HAP-1 (cell line): ENCODE results near the gene HBD.

ENCODE experiments used
- DNase-seq, 2 experiments: peaks; one replicate each; pipeline ENCODE4 v3.0.0-alpha.2; 2016 to 2020; ENCODE audit warnings: low spot score in 2 of 2
- H3K27me3 ChIP-seq: fragments of 250-450 bp; sonication (Bioruptor Pico); 2 replicates; pipeline ENCODE4 v1.5.1; 2020; ENCODE audit warnings: low read depth, mild to moderate bottlenecking, moderate library complexity
- H3K36me3 ChIP-seq: fragments of 250-450 bp; sonication (Bioruptor Pico); replicated peaks from 2 replicates; pipeline ENCODE4 v1.5.1; 2020; ENCODE audit warnings: mild to moderate bottlenecking
- H3K4me1 ChIP-seq: fragments of 250-450 bp; sonication (Bioruptor Pico); 2 replicates; pipeline ENCODE4 v1.5.1; 2020; ENCODE audit warnings: mild to moderate bottlenecking
- H3K4me3 ChIP-seq: fragments of 250-450 bp; sonication (Bioruptor Pico); 2 replicates; pipeline ENCODE4 v1.5.1; 2020; ENCODE audit warnings: mild to moderate bottlenecking, moderate library complexity
- H3K9me3 ChIP-seq: fragments of 250-450 bp; sonication (Bioruptor Pico); 2 replicates; pipeline ENCODE4 v1.5.1; 2020; ENCODE audit warnings: mild to moderate bottlenecking, moderate library complexity
- in situ Hi-C: fragments of 300-500 bp; cut with MboI; formaldehyde crosslinking; loops from 3 replicates; pipeline ENCODE4 v1.14.3; 2020; ENCODE audit warnings: low sequenced_read_pairs, inconsistent platforms, mixed read lengths

HBD gene

GRCh38 chr11:5234381-5234834 lies at the start of gene HBD:
TSS of gene HBD (minus strand) at chr11:5234483. CDS start at chr11:5234433, 50 bp downstream.
- DNase-seq = no peak
- H3K4me3 ChIP-seq = no peak within 1 kb of the TSS
- no peaks in the 10 kb centered on the region for H3K36me3 ChIP-seq
- H3K9me3 ChIP-seq = no peaks in the 10 kb centered on the region
- no peaks in the 10 kb centered on the region for H3K27me3 ChIP-seq
- in situ Hi-C loops = no loop called here
- H3K4me1 ChIP-seq = no peaks in the 10 kb centered on the region

DNA sequence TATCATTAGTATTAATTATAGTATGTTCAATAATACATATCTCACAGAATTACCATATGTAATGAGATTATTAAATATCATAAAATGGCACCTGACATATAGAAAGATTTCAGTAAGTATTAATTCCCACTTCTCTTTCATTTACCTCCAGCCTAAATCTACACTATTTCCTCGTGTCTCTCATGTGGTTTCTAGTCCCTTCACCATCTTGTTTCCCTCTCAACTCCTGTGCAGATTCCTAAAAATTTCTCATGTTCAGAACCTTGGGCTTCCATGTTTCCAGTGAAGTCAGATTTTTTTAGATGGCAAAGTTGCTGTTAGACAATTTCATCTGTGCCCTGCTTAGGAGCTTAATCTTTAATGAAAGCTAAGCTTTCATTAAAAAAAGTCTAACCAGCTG lies 49.6 kb upstream of the HBD start:
- DNase-seq = no peak
- Histone ChIP-seq H3K9me3 (no peaks in the 10 kb centered on the region), H3K27me3 (no peaks in the 10 kb centered on the region), H3K36me3 (no peaks in the 10 kb centered on the region), H3K4me3 (no peak overlapping the region), H3K4me1 (no peaks in the 10 kb centered on the region)
- in situ Hi-C loops = no loop called here

GRCh38 chr11:5283086-5283485 lies 48.8 kb upstream of the HBD start:
- no peak overlapping the region for H3K4me3 ChIP-seq
- H3K36me3 ChIP-seq = no peaks in the 10 kb centered on the region
- in situ Hi-C loops = no loop called here
- no peak for DNase-seq
- no peaks in the 10 kb centered on the region for H3K27me3 ChIP-seq
- no peaks in the 10 kb centered on the region for H3K4me1 ChIP-seq
- no peaks in the 10 kb centered on the region for H3K9me3 ChIP-seq

- Histone ChIP-seq H3K36me3 (no peaks in the 10 kb centered on the region), H3K27me3 (no peaks in the 10 kb centered on the region), H3K9me3 (no peaks in the 10 kb centered on the region), H3K4me3 (no peak overlapping the region), H3K4me1 (no peaks in the 10 kb centered on the region)
- in situ Hi-C loops = no loop called here
- no peak for DNase-seq
Observed at GRCh38 chr11:5282628-5283027, 48.3 kb upstream of the HBD start.

DNA sequence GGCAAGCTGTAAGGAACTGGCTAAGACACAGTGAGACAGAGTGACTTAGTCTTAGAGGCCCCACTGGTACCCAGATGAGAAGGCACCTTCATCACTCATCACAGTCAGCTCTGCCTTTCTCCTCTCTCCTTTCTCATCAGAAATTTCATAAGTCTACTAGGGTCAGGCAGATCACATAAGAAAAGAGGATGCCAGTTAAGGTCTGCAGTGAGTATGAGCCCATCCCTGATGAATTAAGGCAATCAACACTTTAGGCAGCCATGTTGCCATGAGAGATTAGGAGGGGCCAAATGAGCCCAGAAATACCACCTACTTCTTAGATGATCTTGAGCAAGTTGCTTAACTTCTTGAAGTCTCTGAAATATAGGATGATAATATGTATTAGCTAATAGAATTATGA lies 47.3 kb upstream of the HBD start:
- Histone ChIP-seq H3K36me3 (no peaks in the 10 kb centered on the region), H3K9me3 (no peaks in the 10 kb centered on the region), H3K4me1 (no peaks in the 10 kb centered on the region), H3K27me3 (no peaks in the 10 kb centered on the region), H3K4me3 (no peak overlapping the region)
- in situ Hi-C loops = no loop called here
- DNase-seq = no peak

- Histone ChIP-seq H3K4me3 (no peak overlapping the region), H3K4me1 (no peaks in the 10 kb centered on the region), H3K36me3 (no peaks in the 10 kb centered on the region), H3K9me3 (no peaks in the 10 kb centered on the region), H3K27me3 (no peaks in the 10 kb centered on the region)
- in situ Hi-C loops = no loop called here
- peak in 1 of 2 experiments; percentile 7 for DNase-seq
Observed at GRCh38 chr11:5280582-5281102, 46.4 kb upstream of the HBD start.

DNA sequence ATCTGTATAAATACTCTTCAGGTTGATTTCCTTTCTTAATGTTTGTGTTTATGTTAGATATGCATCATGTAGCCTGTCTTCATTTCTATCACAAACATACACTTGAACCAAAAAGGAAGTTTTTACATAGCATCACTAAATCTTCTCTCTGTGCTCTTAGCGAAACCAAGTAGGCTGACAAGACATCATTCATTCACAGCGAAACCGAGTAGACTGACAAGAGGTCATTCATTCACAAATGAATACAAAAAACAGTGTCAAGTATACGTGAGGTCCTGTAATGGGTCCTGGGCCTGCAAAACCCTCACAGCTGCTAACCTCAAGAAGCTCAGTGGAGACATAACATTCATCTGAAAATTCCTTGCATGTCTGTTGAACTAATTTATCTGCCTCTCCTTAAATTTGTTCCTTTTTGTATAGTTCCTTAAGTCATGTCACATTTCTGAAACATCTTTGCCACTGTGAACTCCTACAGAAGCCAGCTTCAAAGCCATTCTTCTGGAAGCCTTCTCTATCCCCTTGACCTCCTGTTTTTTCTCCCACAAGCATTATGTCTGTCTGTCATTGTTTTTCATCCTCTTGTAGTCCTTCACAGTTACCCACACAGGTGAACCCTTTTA lies 45.3 kb upstream of the HBD start:
- no peaks in the 10 kb centered on the region for H3K9me3 ChIP-seq
- H3K4me3 ChIP-seq = no peak overlapping the region
- H3K27me3 ChIP-seq = no peaks in the 10 kb centered on the region
- no peak for DNase-seq
- no peaks in the 10 kb centered on the region for H3K36me3 ChIP-seq
- in situ Hi-C loops = no loop called here
- no peaks in the 10 kb centered on the region for H3K4me1 ChIP-seq

DNA sequence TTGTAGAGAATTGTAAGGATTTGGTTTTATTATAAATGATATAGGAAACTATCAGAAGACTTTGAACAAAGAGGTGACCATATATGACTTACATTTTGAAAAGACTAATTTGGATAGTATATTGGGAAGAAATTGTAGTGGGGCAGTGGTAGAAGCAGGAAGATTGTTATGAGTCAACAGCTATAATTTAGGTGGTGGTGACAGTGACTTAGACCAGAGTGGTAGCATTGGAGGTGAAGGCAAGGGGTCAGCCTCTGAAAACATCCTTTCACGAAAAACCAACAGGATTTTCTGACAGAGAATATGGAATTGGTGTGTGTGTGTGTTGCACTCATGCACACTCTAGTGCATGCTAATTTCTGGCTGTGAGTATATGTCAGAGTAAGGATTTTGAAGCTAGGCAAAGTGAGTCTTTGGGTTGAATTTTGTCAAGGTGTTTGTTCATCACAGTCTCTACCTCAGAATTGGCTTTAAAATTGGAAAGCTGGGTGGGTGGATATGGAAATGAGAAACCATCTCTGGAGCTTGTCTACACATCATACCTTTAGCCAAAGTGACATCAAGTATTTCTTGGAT lies 43.6 kb upstream of the HBD start:
- H3K9me3 ChIP-seq = no peaks in the 10 kb centered on the region
- H3K27me3 ChIP-seq = no peaks in the 10 kb centered on the region
- in situ Hi-C loops = no loop called here
- H3K4me1 ChIP-seq = no peaks in the 10 kb centered on the region
- DNase-seq = no peak
- no peaks in the 10 kb centered on the region for H3K36me3 ChIP-seq
- H3K4me3 ChIP-seq = no peak overlapping the region

- no peak for DNase-seq
- no peaks in the 10 kb centered on the region for H3K36me3 ChIP-seq
- in situ Hi-C loops = no loop called here
- no peaks in the 10 kb centered on the region for H3K4me1 ChIP-seq
- H3K27me3 ChIP-seq = no peaks in the 10 kb centered on the region
- no peaks in the 10 kb centered on the region for H3K9me3 ChIP-seq
- no peak overlapping the region for H3K4me3 ChIP-seq
Observed at GRCh38 chr11:5276697-5277096, 42.4 kb upstream of the HBD start.

DNA sequence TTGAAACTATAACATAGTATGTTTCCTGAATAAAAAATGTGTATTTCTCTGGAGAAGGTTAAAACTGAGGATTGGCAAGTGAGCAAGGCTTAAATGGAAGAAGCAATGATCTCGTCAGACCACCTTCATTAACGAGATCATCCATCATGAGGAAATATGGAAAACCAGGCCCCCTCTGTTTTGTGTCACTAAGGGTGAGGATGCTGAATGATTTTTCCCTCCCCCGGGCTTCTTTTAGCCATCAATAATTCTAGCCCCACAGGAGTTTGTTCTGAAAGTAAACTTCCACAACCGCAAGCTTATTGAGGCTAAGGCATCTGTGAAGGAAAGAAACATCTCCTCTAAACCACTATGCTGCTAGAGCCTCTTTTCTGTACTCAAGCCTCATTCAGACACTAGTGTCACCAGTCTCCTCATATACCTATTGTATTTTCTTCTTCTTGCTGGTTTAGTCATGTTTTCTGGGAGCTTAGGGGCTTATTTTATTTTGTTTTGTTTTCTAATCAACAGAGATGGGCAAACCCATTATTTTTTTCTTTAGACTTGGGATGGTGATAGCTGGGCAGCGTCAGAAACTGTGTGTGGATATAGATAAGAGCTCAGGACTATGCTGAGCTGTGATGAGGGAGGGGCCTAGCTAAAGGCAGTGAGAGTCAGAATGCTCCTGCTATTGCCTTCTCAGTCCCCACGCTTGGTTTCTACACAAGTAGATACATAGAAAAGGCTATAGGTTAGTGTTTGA lies 41.3 kb upstream of the HBD start:
- Histone ChIP-seq H3K9me3 (no peaks in the 10 kb centered on the region), H3K36me3 (no peaks in the 10 kb centered on the region), H3K4me3 (no peak overlapping the region), H3K4me1 (no peaks in the 10 kb centered on the region), H3K27me3 (no peaks in the 10 kb centered on the region)
- in situ Hi-C loops = no loop called here
- DNase-seq = no peak

DNA sequence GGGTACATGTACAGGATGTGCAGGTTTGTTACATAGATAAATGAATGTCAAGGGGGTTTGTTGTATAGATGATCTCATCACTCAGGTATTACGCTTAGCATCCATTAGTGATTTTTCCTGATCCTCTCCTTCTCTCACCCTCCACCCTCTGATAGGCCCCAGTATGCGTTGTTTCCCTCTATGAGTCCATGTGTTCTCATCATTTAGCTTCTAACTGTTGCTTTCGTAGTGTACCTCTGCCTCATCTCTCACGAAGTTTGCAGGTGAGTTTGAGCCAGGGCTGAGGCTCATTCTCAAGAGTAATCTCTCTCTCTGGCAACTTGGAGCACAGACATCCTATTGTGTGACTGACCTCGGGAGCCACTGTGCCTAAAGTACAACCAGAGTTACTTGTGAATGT lies 40.1 kb upstream of the HBD start:
- no peaks in the 10 kb centered on the region for H3K4me1 ChIP-seq

GRCh38 chr11:5272395-5273017 lies 38.2 kb upstream of the HBD start:
- no peaks in the 10 kb centered on the region for H3K4me1 ChIP-seq
- H3K4me3 ChIP-seq = no peak overlapping the region
- H3K9me3 ChIP-seq = no peaks in the 10 kb centered on the region
- no peaks in the 10 kb centered on the region for H3K27me3 ChIP-seq
- no peaks in the 10 kb centered on the region for H3K36me3 ChIP-seq
- no peak for DNase-seq
- in situ Hi-C loops = no loop called here

More for the DNA sequence above, 40.1 kb upstream of the HBD start:
- Histone ChIP-seq H3K27me3 (no peaks in the 10 kb centered on the region), H3K9me3 (no peaks in the 10 kb centered on the region), H3K4me3 (no peak overlapping the region), H3K36me3 (no peaks in the 10 kb centered on the region)
- no peak for DNase-seq
- in situ Hi-C loops = no loop called here

DNA sequence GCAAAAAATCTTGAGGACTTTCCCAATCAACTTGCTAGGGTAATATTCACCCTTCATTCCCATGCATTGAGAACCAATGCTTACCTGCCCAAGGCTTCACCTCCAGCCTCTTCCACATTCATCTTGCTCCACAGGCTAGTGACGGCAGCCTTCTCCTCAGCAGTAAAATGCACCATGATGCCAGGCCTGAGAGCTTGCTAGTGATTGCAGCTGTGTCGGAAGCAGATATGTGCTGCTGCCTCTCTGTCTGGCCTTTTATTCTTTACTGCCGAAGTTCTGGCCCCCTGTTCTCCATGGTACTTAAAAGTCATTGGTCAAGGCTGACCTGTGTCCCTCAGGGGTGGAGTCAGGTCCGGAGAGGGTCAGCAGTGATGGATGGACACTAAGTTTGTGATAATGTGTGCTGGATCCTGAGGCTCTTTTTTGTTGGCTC lies 35.4 kb upstream of the HBD start, which contains the start of gene HBE1:
Gene HBE1 (minus strand): TSS at position 231 of the 433 bp plus-strand sequence. CDS start 55 bp downstream, at position 176.
- Histone ChIP-seq H3K4me1 (no peaks in the 10 kb centered on the region), H3K36me3 (no peaks in the 10 kb centered on the region), H3K4me3 (no peak within 1 kb of the TSS), H3K27me3 (no peaks in the 10 kb centered on the region), H3K9me3 (no peaks in the 10 kb centered on the region)
- no peak for DNase-seq
- in situ Hi-C loops = no loop called here
